SK-N-SH (cell line): ENCODE measurements around the gene SLC36A3. TPM values are rescaled to one million over a fixed set of nuclear protein-coding genes. Genes with fewer than 3 reads are reported as not detected.

ENCODE experiments used
- CTCF ChIA-PET: fragments of 300-600, 350-600 bp; formaldehyde crosslinking; extraction: SDS; loops from one replicate; lab custom pipeline; 2021; lab: Yijun Ruan, JAX
- POLR2A ChIA-PET: fragments of 350-600 bp; sonication (Branson Sonifier 250); formaldehyde crosslinking; extraction: SDS; loops from one replicate; lab custom pipeline; 2020; ENCODE audit warnings: antibody characterized with exemption, inconsistent platforms; lab: Yijun Ruan, JAX
- DNase-seq: peaks from one replicate; pipeline ENCODE4 v3.0.0; 2012
- H2AFZ ChIP-seq: fragments of 200-600 bp; sonication (generic); 2 replicates; pipeline ENCODE4 v1.8.1; 2016; ENCODE audit warnings: antibody characterized with exemption, mild to moderate bottlenecking, low read depth
- H3F3A ChIP-seq: fragments of 200-600 bp; sonication (generic); replicated peaks from 2 replicates; pipeline ENCODE3; 2016; ENCODE audit warnings: antibody characterized with exemption, mild to moderate bottlenecking; ENCODE audit not compliant: insufficient read depth
- H3K27ac ChIP-seq, 2 experiments: fragments of 200-500 bp in 1 of 2; fragments of 200-600 bp in 1 of 2; sonication (Bioruptor generic) in 1 of 2; sonication (generic), shearing (Covaris generic) in 1 of 2; 2 replicates each; pipeline versions ENCODE4 v1.5.1 to v1.6.1; 2014 to 2016; ENCODE audit warnings: low read depth in 2 of 2, inconsistent platforms in 1 of 2, low read length in 1 of 2, mild to moderate bottlenecking in 1 of 2, mixed read lengths in 1 of 2
- H3K27me3 ChIP-seq: fragments of 200-600 bp; sonication (generic), shearing (Covaris generic); 2 replicates; pipeline ENCODE4 v1.6.1; 2016; ENCODE audit warnings: mixed run types; ENCODE audit not compliant: insufficient read depth
- H3K36me3 ChIP-seq, 2 experiments: fragments of 200-500 bp in 1 of 2; fragments of 200-600 bp in 1 of 2; sonication (Bioruptor generic) in 1 of 2; sonication (generic) in 1 of 2; replicated peaks in 1 of 2; 2 replicates each; pipeline versions ENCODE3 to v1.5.1; 2014 to 2016; ENCODE audit warnings: low read length in 1 of 2, mild to moderate bottlenecking in 1 of 2; ENCODE audit not compliant: insufficient read depth in 2 of 2, control insufficient read depth in 1 of 2
- H3K4me1 ChIP-seq, 2 experiments: fragments of 200-500 bp in 1 of 2; fragments of 200-600 bp in 1 of 2; sonication (Bioruptor generic) in 1 of 2; sonication (generic), shearing (Covaris generic) in 1 of 2; 2 replicates each; pipeline versions ENCODE4 v1.5.1 to v1.6.1; 2014 to 2016; ENCODE audit warnings: low read depth in 1 of 2, low read length in 1 of 2, mixed run types in 1 of 2; ENCODE audit not compliant: insufficient read depth in 2 of 2, control insufficient read depth in 1 of 2
- H3K4me2 ChIP-seq: fragments of 200-600 bp; sonication (generic), shearing (Covaris generic); 2 replicates; pipeline ENCODE4 v1.6.1; 2017; ENCODE audit warnings: mixed run types
- H3K4me3 ChIP-seq, 2 experiments: fragments of 200-500 bp in 1 of 2; fragments of 200-600 bp in 1 of 2; sonication (Bioruptor generic) in 1 of 2; sonication (generic), shearing (Covaris generic) in 1 of 2; 2 replicates each; pipeline versions ENCODE4 v1.5.1 to v1.8.1; 2014 to 2016; ENCODE audit warnings: low read depth in 2 of 2, inconsistent platforms in 1 of 2, low read length in 1 of 2, mild to moderate bottlenecking in 1 of 2, mixed read lengths in 1 of 2, moderate library complexity in 1 of 2
- H3K79me2 ChIP-seq: fragments of 200-600 bp; sonication (generic); 2 replicates; pipeline ENCODE4 v1.8.1; 2017; ENCODE audit warnings: mild to moderate bottlenecking; ENCODE audit not compliant: insufficient read depth
- H3K9ac ChIP-seq: fragments of 200-600 bp; sonication (generic); 2 replicates; pipeline ENCODE4 v1.6.1; 2017; ENCODE audit warnings: mixed run types
- H3K9me2 ChIP-seq: fragments of 200-600 bp; sonication (generic); 2 replicates; pipeline ENCODE4 v1.6.1; 2017; ENCODE audit warnings: mixed run types
- H3K9me3 ChIP-seq: fragments of 200-600 bp; sonication (generic); 2 replicates; pipeline ENCODE4 v1.6.1; 2017; ENCODE audit warnings: mixed run types, mild to moderate bottlenecking, moderate library complexity
- H4K20me1 ChIP-seq: fragments of 200-600 bp; sonication (generic); 2 replicates; pipeline ENCODE4 v1.6.1; 2017; ENCODE audit warnings: mild to moderate bottlenecking, mixed run types; ENCODE audit not compliant: insufficient read depth
- CHD2 ChIP-seq: fragments of 150-350 bp; IDR thresholded peaks from 2 replicates; pipeline ENCODE4 v1.6.1; 2018; ENCODE audit warnings: low read length; ENCODE audit not compliant: partially characterized antibody
- CTCF ChIP-seq: fragments of 200-600 bp; sonication (generic); IDR thresholded peaks from 2 replicates; pipeline ENCODE4 v1.6.1; 2017; ENCODE audit warnings: antibody characterized with exemption, mild to moderate bottlenecking, moderate library complexity
- EP300 ChIP-seq, 2 experiments: IDR thresholded peaks; 2 replicates each; pipeline versions ENCODE4 v1.4.0 to v1.6.1; 2012; ENCODE audit warnings: borderline replicate concordance in 1 of 2, low read depth in 1 of 2, low read length in 1 of 2
- EZH2phosphoT487 ChIP-seq: fragments of 200-600 bp; sonication (generic); IDR thresholded peaks from 2 replicates; pipeline ENCODE4 v1.6.1; 2017; ENCODE audit warnings: low read depth, mixed run types, mild to moderate bottlenecking, antibody characterized with exemption, moderate library complexity, borderline replicate concordance
- GABPA ChIP-seq: IDR thresholded peaks from 2 replicates; pipeline ENCODE4 v1.4.0; 2012; ENCODE audit warnings: low read depth, mild to moderate bottlenecking
- MXI1 ChIP-seq: IDR thresholded peaks from 2 replicates; pipeline ENCODE4 v1.6.1; 2012; ENCODE audit warnings: mild to moderate bottlenecking, low read depth, low read length, improper control_type of control experiment
- NFIC ChIP-seq: IDR thresholded peaks from 2 replicates; pipeline ENCODE4 v1.4.0; 2012; ENCODE audit warnings: borderline replicate concordance
- NRF1 ChIP-seq: IDR thresholded peaks from 2 replicates; pipeline ENCODE4 v1.6.1; 2012; ENCODE audit warnings: low read depth, mild to moderate bottlenecking, low read length
- RAD21 ChIP-seq: IDR thresholded peaks from 2 replicates; pipeline ENCODE4 v1.6.1; 2012; ENCODE audit warnings: mild to moderate bottlenecking, low read length
- RCOR1 ChIP-seq: fragments of 150-350 bp; IDR thresholded peaks from 2 replicates; pipeline ENCODE4 v1.6.1; 2017; ENCODE audit warnings: antibody characterized with exemption, low read length
- SIN3A ChIP-seq: IDR thresholded peaks from 2 replicates; pipeline ENCODE4 v1.6.1; 2012; ENCODE audit warnings: low read depth, mild to moderate bottlenecking, low read length, moderate library complexity, borderline replicate concordance
- SMC3 ChIP-seq: IDR thresholded peaks from 2 replicates; pipeline ENCODE4 v1.6.1; 2012; ENCODE audit warnings: low read depth, low read length, improper control_type of control experiment
- TCF12 ChIP-seq: IDR thresholded peaks from 2 replicates; pipeline ENCODE4 v1.4.0; 2012
- TEAD4 ChIP-seq: IDR thresholded peaks from 2 replicates; pipeline ENCODE4 v1.4.0; 2012; ENCODE audit warnings: mild to moderate bottlenecking, borderline replicate concordance; ENCODE audit not compliant: insufficient read depth
- USF1 ChIP-seq: IDR thresholded peaks from 2 replicates; pipeline ENCODE4 v1.4.0; 2012; ENCODE audit warnings: low read depth, borderline replicate concordance
- USF2 ChIP-seq: fragments of 150-350 bp; IDR thresholded peaks from 2 replicates; pipeline ENCODE4 v1.6.1; 2017; ENCODE audit warnings: antibody characterized with exemption, low read length, low read depth, borderline replicate concordance
- WGBS: methylation state at CpG from one replicate; pipeline ENCODE4 v1.1.6; 2017; ENCODE audit warnings: low lambda C conversion rate; 5-methylcytosine and 5-hydroxymethylcytosine counted together
- polyA plus RNA-seq, 3 experiments: library from polyadenylated mRNA; depleted of rRNA; stranded (reverse); fragments of >200 nt; gene quantifications; 2 replicates each; pipeline ENCODE4 v1.2.3, GENCODE V29; 2012

Gene SLC36A3
- polyA plus RNA-seq, 1 of the 3 experiments (the other 2 are of a cell fraction), result not detected

- Histone ChIP-seq H3K4me1 (no peaks in the 10 kb centered on the region), H3K9me2 (no peaks in the 10 kb centered on the region), H3K27ac (no peak overlapping the region), H3K4me2 (no peak overlapping the region), H4K20me1 (no peaks in the 10 kb centered on the region), H3K27me3 (no peaks in the 10 kb centered on the region), H3K36me3 (no peaks in the 10 kb centered on the region), H3F3A (no peaks in the 10 kb centered on the region), H3K9ac (no peak overlapping the region), H2AFZ (no peak overlapping the region), H3K4me3 (no peak overlapping the region), H3K9me3 (no peaks in the 10 kb centered on the region), H3K79me2 (no peaks in the 10 kb centered on the region)
- TF ChIP-seq EP300 (IDR thresholded peaks at IDR 0.05; ENCODE audit: borderline replicate concordance in 1 of 2, low read depth in 1 of 2, low read length in 1 of 2) (no peak), USF1 (no peak), TEAD4 (no peak), RCOR1 (no peak), NRF1 (no peak), TCF12 (no peak), CHD2 (no peak), RAD21 (no peak), SIN3A (no peak), CTCF (no peak), GABPA (no peak), SMC3 (no peak), EZH2phosphoT487 (no peak)
- CTCF ChIA-PET, result no interaction called here
- POLR2A ChIA-PET, result no interaction called here
- no peak for DNase-seq
- WGBS, result 23% methylated on average over 5 of the region's 5 CpGs
Measured at GRCh38 chr5:151278845-151279244, 24.7 kb downstream of the SLC36A3 start.

- H2AFZ ChIP-seq, result no peak overlapping the region
- TF ChIP-seq USF2 (no peak), MXI1 (no peak), GABPA (no peak), NFIC (no peak), SMC3 (no peak), CHD2 (no peak)
- no peaks in the 10 kb centered on the region for H3K36me3 ChIP-seq
- H3K27me3 ChIP-seq, result no peaks in the 10 kb centered on the region
- DNase-seq, result no peak
- no peaks in the 10 kb centered on the region for H3F3A ChIP-seq
- H3K4me3 ChIP-seq, result no peak overlapping the region
- WGBS, result 66% methylated on average over 2 of the region's 2 CpGs
- CTCF ChIA-PET, result interaction anchor here (0.9 kb wide), 1 partner anchor 40 kb away, joined by 4 read pairs; no protein-coding TSS in a partner anchor
- POLR2A ChIA-PET, result no interaction called here
- H3K9me3 ChIP-seq, result no peaks in the 10 kb centered on the region
- H3K4me2 ChIP-seq, result no peak overlapping the region
- no peaks in the 10 kb centered on the region for H3K79me2 ChIP-seq
- no peaks in the 10 kb centered on the region for H4K20me1 ChIP-seq
- no peak overlapping the region for H3K27ac ChIP-seq
- no peak overlapping the region for H3K9ac ChIP-seq
- no peaks in the 10 kb centered on the region for H3K4me1 ChIP-seq
- H3K9me2 ChIP-seq, result no peaks in the 10 kb centered on the region
Measured at GRCh38 chr5:151275803-151276202, 27.8 kb downstream of the SLC36A3 start.
